GM03348 (cell line): ENCODE results near the gene HHIPL1.
A peak's percentile ranks its signal among the peaks of the same experiment; 100 is the strongest.

Experiments
- DNase-seq: peaks from one replicate; pipeline ENCODE4 v3.0.0; 2012; ENCODE audit warnings: low spot score

The HHIPL1 gene

DNA sequence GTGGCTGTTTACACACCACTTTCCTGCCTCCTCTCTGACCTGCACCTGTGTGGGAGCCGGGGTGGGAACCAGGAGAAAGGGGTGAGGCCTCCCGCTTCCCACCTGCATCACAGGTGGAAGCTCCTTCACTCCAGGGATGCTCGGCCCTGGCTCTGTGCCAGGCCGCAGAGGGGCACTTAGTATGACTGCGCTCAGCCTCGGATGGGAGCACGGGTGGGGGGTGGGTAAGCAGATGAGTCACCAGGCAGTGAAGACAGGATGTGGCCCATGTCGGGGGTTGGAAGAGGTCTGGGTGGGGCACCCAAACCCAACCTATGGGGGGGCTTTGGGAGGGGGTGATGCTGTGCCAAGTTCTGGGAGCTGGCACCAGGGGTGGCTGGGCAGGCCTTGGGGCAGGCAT lies 31.7 kb downstream of the HHIPL1 start:
- no peak for DNase-seq

DNA sequence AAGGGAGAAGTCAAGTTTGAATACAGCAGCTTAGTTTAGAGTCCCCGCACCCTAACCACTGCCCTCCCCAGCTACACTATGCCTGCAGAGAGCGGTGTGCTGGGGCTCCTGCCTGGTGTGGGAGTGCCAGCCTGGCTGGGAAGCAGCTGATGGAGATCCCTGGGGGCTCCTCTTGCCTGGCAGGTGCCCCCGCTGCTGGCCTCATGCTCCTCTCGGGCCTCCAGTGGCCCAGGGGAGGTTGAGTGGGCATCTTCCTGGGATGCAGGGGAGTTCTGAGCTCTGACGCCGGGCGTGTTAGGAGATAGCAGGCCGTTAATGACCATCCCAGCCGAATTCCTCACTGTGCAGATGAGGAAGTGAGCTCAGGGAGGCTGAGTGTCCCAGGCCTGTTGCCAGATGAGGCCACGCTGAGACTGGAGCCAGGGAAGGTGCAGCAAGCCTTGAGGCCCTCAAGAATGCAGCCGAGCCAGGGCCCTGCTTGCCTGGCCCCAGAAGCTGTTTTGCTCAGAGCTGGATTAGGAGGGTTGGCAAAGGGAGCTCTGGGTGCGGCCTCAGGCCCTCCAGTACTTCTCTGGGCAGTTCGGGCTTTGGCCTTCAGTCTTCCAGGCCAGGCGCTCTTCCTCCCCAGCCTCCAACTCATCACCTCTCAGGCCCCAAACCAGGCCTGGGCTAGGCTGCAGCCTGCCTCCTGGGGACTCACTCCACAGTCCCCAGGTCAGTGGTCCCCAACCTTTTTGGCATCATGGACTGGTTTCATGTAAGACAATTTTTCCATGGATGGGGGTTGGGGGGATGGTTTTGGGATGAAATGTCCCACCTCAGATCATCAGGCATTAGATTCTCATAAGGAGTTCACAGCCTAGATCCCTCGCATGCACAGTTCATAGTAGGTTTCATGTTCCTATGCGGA lies 32.6 kb downstream of the HHIPL1 start:
- no peak for DNase-seq

DNA sequence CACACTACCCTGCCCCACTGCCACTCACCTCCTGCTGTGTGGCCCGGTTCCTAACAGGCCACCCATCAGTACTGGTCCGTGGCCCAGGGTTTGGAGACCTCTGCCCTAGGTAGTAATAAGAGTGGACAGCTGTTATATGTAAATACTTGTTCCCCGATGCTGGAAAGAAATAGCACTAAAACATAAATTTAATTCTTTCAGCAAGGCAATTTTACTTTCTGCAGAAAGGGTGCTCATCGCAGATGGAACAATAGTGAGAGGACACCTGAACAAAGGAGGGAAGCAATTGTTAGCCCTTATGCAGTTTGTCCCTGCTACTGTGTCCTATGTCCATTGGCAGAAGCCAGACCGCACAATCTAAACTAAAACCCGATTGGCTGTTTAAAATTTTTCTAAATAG lies 33.3 kb downstream of the HHIPL1 start:
- DNase-seq = no peak

DNA sequence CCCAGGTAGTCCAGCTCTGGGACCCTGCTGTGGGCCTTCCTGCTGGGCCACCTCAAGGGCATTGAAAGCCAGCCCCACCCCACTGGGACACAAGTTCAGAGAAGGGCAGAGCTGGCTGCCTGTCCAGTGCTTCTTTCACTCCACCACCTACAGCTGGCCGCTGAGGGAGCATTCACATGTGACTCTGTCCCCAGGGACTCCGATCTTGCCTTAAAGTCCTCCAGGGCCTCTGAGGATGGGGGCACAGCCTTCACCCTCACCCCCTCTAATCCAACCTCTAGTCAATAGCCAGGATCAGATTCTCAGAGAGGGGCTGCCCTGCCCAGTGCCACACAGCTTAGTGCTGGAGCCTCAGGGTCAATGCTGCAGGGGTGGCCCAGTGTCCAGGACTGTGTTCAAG lies 34.2 kb downstream of the HHIPL1 start:
- DNase-seq = no peak

DNA sequence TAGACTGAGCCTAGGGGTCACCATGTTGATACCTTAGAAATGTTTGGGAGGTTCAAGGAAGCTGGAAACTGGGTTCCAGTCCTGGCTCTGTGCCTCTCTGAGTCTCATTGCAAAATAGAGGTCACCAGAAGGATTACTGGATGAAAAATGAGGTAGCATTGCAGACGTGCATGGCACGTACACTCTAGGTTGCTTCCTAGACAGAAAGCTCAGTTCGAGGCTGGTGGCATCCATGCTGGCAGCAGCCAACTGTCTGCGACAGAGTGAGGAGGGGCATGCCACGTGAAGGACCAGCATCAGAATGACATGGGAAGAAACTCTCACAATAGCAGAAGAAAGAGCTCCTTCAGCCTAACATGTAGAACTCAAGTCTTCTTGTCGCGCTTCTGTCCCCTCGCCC lies 34.6 kb downstream of the HHIPL1 start:
- DNase-seq = no peak

DNA sequence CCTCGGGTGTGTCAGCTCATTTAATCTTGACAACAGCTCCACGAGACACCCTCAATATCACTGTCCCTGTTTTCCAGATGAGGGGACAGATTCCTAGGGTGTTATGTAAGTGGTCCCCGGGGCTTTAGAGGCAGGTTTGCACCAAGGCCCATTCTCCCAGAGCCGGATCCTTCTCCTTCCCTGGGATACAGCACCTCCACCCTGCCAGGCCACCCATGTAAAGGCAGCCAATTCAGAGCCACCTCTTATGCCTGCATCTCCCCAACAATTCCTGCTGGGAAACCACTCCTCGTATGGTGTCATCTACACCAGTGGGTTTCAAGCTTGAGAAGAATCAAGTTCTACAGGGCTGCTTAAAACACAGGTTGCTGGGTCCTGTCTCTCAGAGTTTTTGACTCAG lies 35.1 kb downstream of the HHIPL1 start:
- no peak for DNase-seq

DNA sequence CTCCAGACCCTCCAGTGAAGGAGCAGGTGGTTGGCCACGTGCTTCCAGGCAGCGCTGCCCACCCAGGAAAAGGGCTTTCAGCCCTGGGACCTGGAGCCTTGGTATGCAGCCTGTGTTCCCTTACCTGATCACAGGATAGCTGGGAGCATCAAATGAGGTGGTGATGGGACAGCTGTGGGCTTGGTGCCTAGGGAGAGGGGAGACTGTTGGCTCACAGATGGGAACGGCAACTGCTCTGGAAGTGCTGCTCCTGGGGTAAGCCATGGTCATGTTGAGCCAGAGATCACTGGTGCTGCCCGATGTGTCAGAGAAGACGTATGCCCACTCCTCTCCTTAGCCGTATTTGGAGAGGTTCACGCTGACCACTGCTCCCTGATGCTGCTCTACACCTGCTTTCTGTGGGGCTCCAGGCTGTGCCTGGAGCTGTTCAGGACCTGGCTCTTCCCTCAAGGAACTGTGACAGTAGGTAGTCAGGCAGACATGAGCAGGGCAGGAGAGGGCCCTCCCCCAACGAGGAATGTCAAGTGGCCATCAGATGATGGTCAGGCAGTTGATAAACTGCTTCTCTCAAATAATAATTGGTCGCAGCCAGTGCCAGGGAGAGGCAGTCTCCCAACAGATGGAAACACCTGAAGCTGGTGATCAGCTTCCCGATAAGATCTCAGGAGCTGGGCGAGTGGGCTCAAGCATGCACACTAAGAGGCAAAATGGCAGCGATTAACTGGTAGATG lies 36.3 kb downstream of the HHIPL1 start:
- no peak for DNase-seq

DNA sequence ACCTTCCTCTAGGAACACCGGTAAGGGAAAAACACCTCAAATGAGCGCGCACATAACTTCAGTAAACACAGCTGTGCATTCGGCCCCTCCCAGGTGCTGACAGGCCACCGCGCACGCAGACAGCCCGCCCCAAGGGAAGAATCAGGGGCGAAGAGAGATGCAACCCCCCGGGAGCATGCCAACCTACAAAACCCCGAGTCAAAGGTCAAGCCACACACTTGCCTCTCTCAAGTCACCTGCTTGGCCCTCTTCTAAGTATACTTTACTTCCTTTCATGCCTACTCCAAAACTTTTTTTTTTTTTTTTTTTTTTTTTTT lies 36.9 kb downstream of the HHIPL1 start:
- no peak for DNase-seq

DNA sequence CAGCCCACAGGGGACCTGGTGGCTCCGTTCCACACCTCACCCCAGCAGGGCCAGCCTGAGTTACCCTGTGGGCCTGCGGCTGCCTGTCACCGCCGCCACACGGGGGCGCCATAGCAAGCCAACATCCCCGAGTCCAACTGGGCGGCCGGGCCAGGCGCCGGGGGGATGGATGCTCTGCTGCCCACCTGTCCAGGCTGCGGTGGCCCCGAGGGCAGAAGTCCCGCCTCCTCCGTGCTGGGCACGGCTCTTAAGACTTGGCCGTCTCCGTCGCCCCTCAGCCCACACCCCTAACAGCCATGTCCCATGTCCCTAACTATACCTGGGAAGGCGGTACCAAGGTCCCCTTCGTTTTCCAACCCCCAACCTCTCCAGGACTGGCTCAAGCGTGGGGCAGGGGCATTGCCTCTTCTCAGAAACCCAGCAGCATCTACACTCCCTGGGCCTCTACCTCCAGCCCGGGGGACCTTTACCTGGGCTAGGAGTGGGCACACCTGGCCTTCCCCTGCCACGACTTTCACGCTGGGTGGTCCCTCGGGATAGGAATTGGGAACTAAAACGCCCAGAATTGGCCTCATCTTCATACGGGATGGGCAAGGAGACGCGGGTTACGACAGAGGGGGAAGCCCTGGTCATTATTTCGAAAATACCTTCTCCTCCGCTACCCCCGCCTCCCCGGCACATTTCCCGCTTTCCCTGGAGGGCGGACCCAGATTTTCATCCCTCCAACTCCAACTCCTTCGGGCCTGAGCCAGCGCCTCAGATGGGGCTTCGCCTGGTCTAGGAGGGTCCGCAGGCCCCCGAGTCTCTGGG lies 38.1 kb downstream of the HHIPL1 start:
- peak; percentile 91 for DNase-seq

DNA sequence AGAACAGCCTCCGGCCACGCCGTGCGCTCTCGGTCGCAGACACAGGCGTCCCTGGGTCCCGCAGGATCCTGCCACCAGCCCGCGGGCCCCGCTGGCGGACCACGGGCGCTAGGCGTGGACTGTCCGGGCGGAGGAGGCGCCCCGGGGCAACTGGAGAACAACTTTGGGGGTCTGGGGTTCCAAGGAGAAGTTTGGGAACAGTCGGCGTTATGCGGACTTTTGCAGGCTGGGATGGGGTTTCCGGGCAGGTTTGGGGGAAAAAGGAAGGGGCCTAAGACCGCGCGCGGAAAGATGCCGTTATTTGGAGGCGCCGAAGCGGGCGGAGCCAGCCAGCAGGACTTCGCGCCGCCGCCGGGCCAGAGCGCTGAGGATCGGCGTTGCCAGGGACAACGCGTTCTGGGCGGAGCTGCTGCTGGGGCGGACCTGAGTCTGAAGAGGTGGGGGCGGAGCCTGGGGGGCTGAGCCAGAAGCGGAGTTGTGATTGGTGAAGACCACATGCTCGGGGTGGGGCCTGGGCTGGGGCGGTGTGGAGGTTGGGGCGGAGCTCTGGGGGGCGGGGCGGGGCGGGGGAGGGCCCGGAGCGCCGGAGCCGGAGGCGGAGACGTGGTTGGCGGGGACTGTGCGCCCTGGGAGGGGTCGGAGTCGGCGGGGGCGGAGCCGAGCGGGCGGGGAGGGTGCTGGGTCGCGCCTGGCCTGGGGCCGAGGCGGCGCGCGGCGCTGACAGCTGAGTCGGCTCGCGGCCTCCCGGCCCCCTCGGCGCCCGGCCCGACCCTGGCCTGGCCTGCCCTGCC lies 38.9 kb downstream of the HHIPL1 start, which contains the start of gene CYP46A1:
Gene CYP46A1 (plus strand): TSS at position 680 of the 791 bp plus-strand sequence. CDS start 120 bp downstream, outside the sequence.
- DNase-seq = peak; percentile 100

DNA sequence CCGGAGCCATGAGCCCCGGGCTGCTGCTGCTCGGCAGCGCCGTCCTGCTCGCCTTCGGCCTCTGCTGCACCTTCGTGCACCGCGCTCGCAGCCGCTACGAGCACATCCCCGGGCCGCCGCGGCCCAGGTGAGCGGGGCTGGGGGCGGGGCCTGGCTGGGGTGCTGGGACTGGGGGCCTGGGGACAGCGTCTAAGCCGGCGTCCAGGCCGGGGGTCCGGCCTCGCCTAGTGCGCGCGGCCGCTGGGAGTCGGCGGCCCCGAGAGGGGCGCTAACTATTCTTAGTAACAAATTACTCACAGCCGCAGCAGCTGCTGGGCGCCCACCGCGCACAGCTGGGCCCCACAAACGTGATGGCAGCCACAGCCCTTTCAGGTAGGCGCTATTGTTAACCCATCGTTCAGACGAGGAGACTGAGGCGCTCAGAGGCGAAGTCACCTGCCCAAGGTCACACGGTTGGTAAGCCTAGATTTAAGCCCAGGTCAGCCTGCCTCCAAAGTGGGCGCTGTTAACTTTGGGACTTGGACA lies 39.5 kb downstream of the HHIPL1 start:
- no peak for DNase-seq

DNA sequence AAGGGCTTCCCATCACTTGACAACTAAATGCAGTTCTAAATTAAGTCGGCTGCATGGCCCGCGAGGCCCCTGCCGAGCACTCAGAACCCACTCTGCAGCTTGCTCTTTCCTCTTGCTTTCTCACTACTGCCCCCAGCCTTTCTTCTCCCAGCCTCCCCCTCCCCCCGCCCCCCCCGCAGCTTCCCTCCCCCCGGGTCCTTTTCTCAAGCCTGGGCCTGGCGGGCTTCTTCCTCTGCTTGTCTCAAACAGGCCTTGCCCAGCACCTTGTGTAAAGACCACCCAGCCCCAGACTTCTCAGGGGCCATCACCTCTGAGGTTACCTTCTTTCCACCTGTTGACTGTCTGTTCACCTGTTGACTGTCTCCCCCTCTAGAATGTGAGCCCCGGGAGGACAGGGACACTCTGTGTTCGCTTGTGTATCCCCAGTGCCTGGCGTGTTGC lies 40.2 kb downstream of the HHIPL1 start:
- no peak for DNase-seq

DNA sequence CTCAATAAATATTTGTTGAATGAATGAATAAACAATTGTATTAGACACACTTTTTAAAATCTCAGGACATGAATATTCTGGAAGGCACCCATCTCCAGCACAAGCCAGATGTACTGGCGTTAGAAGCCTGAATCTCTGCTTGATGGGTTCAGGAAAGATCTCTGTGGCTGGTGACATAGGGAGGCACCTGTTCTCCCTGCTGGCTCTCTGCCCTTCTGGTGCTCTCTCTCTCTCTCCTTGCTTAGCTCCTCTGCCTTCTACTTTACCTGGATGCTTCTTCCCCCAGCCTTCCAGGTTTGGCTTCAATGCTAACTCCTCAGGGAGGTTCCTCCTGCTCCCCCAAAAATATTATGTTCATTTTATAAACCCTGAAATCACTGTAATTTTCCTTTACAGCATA lies 40.7 kb downstream of the HHIPL1 start:
- no peak for DNase-seq

DNA sequence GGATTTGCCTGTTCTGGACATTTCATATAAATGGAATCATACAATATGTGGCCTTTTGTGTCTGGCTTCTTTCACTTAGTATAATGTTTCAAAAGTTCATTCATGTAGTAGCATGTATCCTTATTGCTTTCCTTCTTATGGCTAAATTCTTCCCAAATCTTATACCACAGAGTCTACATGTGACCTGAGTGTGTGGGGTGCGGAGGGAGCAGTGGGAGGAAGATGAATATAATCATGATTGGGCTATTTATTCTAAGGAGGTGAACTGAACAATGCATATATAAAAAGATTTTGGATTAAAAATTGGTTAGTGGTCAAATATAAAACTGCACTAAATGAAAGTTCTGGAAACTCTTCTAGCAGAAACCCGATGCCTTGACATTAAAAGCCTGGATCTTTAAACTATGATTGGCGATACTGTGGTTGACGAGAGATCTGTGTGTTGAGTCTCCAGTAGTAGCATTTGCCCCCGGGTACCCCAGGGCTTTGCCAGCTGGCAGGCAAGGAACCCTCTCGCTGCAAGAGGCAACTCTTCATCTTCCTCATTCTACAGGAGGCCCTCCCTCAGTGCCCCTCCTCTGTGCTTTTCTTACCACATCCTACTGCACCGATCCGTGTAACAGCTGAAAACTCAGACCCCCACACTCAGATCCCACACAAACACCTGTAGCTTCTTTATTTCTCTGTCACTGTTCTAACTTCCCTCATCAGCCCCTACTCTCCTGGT lies 41.8 kb downstream of the HHIPL1 start:
- DNase-seq = no peak

DNA sequence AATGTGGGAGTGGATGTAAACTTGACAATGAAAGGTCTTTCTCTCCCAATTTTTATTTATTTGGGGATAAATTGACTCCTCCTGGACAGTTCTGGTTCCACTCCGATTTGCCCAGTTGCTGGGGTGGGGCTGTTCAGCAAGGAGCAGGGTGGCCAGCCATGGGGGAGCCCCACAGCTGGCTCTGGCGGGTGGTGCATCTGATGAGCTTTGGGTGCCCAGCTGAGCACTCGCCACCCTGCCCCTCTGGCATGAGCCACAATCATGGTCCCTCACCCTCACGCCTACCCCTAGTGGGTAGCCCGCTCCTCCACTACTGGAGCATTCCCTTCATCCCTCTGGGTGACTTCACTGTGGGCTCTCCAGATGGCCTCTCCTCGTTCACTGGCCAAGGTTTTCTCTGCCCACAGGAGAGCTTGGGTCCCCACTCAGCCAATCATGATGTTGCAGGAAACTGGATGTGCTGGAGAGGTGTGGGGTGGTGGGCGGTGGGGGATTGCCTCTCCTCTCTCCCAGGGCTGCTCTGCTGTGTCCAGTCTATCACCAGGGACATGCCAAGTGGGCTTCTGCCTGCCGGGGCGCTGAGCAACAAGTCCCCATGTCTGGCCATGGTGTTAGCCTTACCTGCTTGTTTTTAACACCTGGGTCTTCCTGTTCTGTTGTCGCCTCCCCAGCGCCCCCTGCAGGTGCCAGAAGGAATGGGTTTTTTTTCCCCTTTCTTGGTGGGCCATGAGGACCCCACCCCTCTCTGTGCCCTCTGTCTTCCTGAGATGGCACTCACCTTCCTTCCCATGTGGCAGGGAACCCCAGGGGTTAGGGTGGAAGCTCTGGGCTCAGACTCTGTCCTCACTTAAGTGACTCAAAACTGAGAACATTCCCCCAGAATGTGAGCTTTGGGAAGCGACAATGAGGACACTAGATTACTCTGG lies 42.6 kb downstream of the HHIPL1 start:
- DNase-seq = no peak

DNA sequence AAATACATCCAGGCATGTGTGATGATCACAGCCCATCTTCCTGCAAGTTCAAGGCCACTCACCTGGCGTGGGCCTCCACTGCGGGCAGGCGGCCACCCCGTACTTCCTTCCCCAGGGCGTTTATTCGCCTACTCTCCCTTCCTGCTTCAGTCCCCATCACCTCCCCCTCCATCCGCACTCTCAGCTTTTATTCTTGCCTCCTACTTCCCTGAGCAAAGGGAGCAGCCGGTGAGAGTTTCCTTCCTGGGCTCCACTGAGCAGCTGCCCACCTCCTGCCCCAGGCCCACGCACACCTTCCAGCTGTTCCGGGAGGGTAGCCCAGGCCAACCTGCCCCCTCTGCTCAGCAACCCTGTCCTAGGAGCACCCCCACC lies 43.3 kb downstream of the HHIPL1 start:
- DNase-seq = no peak

DNA sequence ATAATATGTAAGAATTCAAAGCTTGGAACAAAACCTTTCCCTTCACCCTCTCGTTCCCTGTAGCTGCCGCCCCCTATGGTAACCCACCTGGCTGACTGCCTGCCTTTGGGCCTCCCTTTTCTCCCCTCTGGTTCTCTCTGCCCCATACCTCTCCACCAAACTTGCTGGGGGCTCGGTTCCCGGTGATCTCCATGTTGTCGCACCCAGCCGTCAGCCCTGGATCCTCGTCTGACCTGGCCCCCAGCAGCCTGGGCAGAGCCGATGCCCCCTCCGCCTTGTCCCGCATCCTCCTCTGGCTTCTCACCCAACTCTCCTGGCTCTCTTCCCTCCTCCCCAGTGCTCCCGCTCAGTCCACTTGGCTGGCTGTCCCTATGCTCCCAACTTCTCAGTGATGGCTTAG lies 43.7 kb downstream of the HHIPL1 start:
- DNase-seq = no peak

DNA sequence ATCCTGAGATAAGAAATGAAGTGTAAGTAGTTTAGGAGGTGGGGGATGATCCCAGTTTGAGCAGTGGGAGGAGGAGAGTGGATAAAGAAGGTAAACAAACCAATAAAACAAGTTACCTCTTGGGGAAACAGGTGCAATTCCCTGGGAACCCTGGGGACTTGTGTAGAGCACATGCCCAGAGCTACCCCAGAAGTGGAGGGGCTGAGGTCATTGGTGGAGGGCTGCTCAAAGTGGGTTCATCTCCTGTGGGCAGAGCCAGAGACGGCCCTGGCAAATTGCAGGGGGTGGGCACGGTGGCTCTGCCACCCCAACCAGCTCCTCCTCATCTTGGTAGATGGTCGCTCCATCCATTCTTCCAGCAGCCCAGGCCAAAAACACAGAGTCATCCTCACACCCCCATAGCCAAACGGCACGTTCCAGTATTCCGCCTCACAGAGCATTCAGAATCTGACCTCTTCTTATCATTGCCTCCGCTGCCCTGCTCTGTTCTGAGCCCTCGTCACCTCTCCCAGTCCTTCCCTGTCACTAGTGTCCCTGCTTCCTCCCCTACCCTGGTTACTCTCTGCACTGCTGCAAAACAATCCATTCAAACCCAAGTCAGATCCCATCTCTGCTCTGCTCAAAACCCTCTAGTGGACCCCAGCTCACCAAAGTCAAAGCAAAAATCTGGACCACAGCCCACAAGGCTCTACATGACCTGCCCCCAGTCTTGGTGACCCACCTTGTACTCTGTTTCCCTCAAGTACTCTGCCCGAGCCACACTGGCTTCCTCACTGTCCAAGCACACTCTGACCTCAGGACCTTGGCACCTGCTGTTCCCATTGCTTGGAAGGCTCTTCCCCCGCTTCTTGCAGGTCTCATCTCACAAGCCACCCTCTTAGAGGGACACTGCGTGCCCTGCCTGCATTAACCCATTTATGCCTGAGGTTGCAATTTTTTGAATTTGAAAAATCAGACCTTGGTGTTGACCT lies 44.6 kb downstream of the HHIPL1 start:
- DNase-seq = no peak

DNA sequence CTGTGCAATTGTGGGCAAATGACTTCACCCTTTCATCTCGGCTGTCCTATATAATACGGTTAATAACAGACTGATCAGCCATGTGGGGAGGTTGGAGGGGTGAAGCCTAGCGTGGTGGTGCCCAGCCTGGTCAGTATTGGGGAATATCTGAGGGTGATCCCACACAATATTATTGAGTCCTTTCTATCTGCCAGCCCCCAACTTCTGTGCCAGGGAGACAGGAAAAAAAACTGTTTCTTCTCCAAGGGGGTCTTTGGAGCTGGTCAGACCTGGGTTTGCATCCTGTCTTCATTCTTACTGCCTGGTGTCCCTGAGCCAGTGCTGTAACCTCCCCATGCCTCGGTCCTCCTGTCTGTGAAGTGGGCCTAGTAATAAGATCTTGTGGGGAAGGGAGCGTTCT lies 45.7 kb downstream of the HHIPL1 start:
- DNase-seq = no peak
